ENCODE measurements around the gene PNKP.

Gene PNKP

GRCh38 chr19:49861541-49862378 is 5.6 kb downstream of the PNKP start:
- no peak for ATAC-seq
- Mint-ChIP-seq H3K27ac (no peak overlapping the region), H3K36me3 (ENCODE audit: low read depth) (peaks cover 33% of the 10 kb centered on the region), H3K9me3 (no peaks in the 10 kb centered on the region), H3K4me1 (peaks cover 20% of the 10 kb centered on the region), H3K4me3 (no peak overlapping the region), H3K27me3 (no peaks in the 10 kb centered on the region)
- no peak for DNase-seq

- no peak for ATAC-seq
- Mint-ChIP-seq H3K27ac (no peak overlapping the region), H3K36me3 (ENCODE audit: low read depth) (peaks cover 29% of the 10 kb centered on the region), H3K9me3 (no peaks in the 10 kb centered on the region), H3K27me3 (no peaks in the 10 kb centered on the region), H3K4me3 (no peak overlapping the region), H3K4me1 (peaks cover 13% of the 10 kb centered on the region)
- DNase-seq = no peak
Measured at GRCh38 chr19:49861107-49861506, 6.3 kb downstream of the PNKP start.

- Mint-ChIP-seq H3K4me1 (peaks cover 7% of the 10 kb centered on the region), H3K27ac (no peak overlapping the region), H3K9me3 (no peaks in the 10 kb centered on the region), H3K4me3 (no peak overlapping the region), H3K27me3 (no peaks in the 10 kb centered on the region), H3K36me3 (ENCODE audit: low read depth) (peaks cover 28% of the 10 kb centered on the region)
- DNase-seq (no peak), ATAC-seq (no peak)
Measured at GRCh38 chr19:49860336-49861102, 6.9 kb downstream of the PNKP start.

GRCh38 chr19:49859682-49860335 is 7.6 kb downstream of the PNKP start:
- peaks cover under 1% of the 10 kb centered on the region for H3K4me1 Mint-ChIP-seq

GRCh38 chr19:49858088-49858985 is 9.0 kb downstream of the PNKP start:
- no peak overlapping the region for H3K27ac Mint-ChIP-seq

More at GRCh38 chr19:49859682-49860335, 7.6 kb downstream of the PNKP start:
- H3K9me3 Mint-ChIP-seq = no peaks in the 10 kb centered on the region
- no peak overlapping the region for H3K27ac Mint-ChIP-seq
- DNase-seq = no peak
- ATAC-seq = no peak
- no peaks in the 10 kb centered on the region for H3K27me3 Mint-ChIP-seq
- H3K36me3 Mint-ChIP-seq (ENCODE audit: low read depth) = peaks cover 27% of the 10 kb centered on the region
- no peak overlapping the region for H3K4me3 Mint-ChIP-seq

GRCh38 chr19:49857838-49858087 is 9.6 kb downstream of the PNKP start:
- H3K27ac Mint-ChIP-seq = no peak overlapping the region
- DNase-seq = no peak
- H3K9me3 Mint-ChIP-seq = no peaks in the 10 kb centered on the region
- H3K36me3 Mint-ChIP-seq (ENCODE audit: low read depth) = peaks cover 18% of the 10 kb centered on the region
- H3K4me1 Mint-ChIP-seq = peaks cover 11% of the 10 kb centered on the region
- ATAC-seq = no peak
- no peak overlapping the region for H3K4me3 Mint-ChIP-seq
- no peaks in the 10 kb centered on the region for H3K27me3 Mint-ChIP-seq

More at GRCh38 chr19:49858088-49858985, 9.0 kb downstream of the PNKP start:
- ATAC-seq = no peak
- Mint-ChIP-seq H3K4me1 (peaks cover 5% of the 10 kb centered on the region), H3K9me3 (no peaks in the 10 kb centered on the region), H3K4me3 (no peak overlapping the region), H3K27me3 (no peaks in the 10 kb centered on the region), H3K36me3 (ENCODE audit: low read depth) (peaks cover 19% of the 10 kb centered on the region)
- no peak for DNase-seq

- H3K4me1 Mint-ChIP-seq = peaks cover 16% of the 10 kb centered on the region
- no peak overlapping the region for H3K27ac Mint-ChIP-seq
- H3K27me3 Mint-ChIP-seq = no peaks in the 10 kb centered on the region
- DNase-seq (no peak), ATAC-seq (no peak)
- no peak overlapping the region for H3K4me3 Mint-ChIP-seq
- no peaks in the 10 kb centered on the region for H3K9me3 Mint-ChIP-seq
- peaks cover 22% of the 10 kb centered on the region for H3K36me3 Mint-ChIP-seq (ENCODE audit: low read depth)
Measured at GRCh38 chr19:49857061-49857837, 10.1 kb downstream of the PNKP start.

- ATAC-seq (no peak), DNase-seq (no peak)
- H3K9me3 Mint-ChIP-seq = no peaks in the 10 kb centered on the region
- H3K27ac Mint-ChIP-seq = no peak overlapping the region
- peaks cover 21% of the 10 kb centered on the region for H3K4me1 Mint-ChIP-seq
- peaks cover 19% of the 10 kb centered on the region for H3K36me3 Mint-ChIP-seq (ENCODE audit: low read depth)
- no peak overlapping the region for H3K4me3 Mint-ChIP-seq
- no peaks in the 10 kb centered on the region for H3K27me3 Mint-ChIP-seq
Measured at GRCh38 chr19:49856574-49857021, 10.8 kb downstream of the PNKP start.

GRCh38 chr19:49855676-49856573 is 11.5 kb downstream of the PNKP start:
- Mint-ChIP-seq H3K4me3 (no peak overlapping the region), H3K27me3 (no peaks in the 10 kb centered on the region), H3K27ac (peak overlapping the region; percentile 22), H3K9me3 (no peaks in the 10 kb centered on the region), H3K4me1 (peaks cover 21% of the 10 kb centered on the region), H3K36me3 (ENCODE audit: low read depth) (peaks cover 19% of the 10 kb centered on the region)
- DNase-seq = no peak
- no peak for ATAC-seq

GRCh38 chr19:49855277-49855675 is 12.1 kb downstream of the PNKP start:
- H3K36me3 Mint-ChIP-seq (ENCODE audit: low read depth) = peaks cover 18% of the 10 kb centered on the region
- no peaks in the 10 kb centered on the region for H3K27me3 Mint-ChIP-seq
- no peaks in the 10 kb centered on the region for H3K9me3 Mint-ChIP-seq
- DNase-seq (no peak), ATAC-seq (no peak)
- peak overlapping the region; percentile 22 for H3K27ac Mint-ChIP-seq
- peaks cover 26% of the 10 kb centered on the region for H3K4me1 Mint-ChIP-seq
- no peak overlapping the region for H3K4me3 Mint-ChIP-seq

GRCh38 chr19:49854378-49855263 is 12.8 kb downstream of the PNKP start:
- H3K36me3 Mint-ChIP-seq (ENCODE audit: low read depth) = peaks cover 15% of the 10 kb centered on the region
- no peaks in the 10 kb centered on the region for H3K27me3 Mint-ChIP-seq
- ATAC-seq = no peak
- no peak overlapping the region for H3K27ac Mint-ChIP-seq
- peaks cover 32% of the 10 kb centered on the region for H3K4me1 Mint-ChIP-seq
- no peak overlapping the region for H3K4me3 Mint-ChIP-seq
- no peak for DNase-seq
- H3K9me3 Mint-ChIP-seq = peaks cover 5% of the 10 kb centered on the region

GRCh38 chr19:49853852-49854377 is 13.5 kb downstream of the PNKP start:
- Mint-ChIP-seq H3K27ac (no peak overlapping the region), H3K27me3 (no peaks in the 10 kb centered on the region), H3K9me3 (peaks cover 9% of the 10 kb centered on the region), H3K36me3 (ENCODE audit: low read depth) (peaks cover 16% of the 10 kb centered on the region), H3K4me3 (no peak overlapping the region), H3K4me1 (peaks cover 38% of the 10 kb centered on the region)
- DNase-seq (no peak), ATAC-seq (no peak)
